ENCODE measurements around the gene LHX3.

DNA sequence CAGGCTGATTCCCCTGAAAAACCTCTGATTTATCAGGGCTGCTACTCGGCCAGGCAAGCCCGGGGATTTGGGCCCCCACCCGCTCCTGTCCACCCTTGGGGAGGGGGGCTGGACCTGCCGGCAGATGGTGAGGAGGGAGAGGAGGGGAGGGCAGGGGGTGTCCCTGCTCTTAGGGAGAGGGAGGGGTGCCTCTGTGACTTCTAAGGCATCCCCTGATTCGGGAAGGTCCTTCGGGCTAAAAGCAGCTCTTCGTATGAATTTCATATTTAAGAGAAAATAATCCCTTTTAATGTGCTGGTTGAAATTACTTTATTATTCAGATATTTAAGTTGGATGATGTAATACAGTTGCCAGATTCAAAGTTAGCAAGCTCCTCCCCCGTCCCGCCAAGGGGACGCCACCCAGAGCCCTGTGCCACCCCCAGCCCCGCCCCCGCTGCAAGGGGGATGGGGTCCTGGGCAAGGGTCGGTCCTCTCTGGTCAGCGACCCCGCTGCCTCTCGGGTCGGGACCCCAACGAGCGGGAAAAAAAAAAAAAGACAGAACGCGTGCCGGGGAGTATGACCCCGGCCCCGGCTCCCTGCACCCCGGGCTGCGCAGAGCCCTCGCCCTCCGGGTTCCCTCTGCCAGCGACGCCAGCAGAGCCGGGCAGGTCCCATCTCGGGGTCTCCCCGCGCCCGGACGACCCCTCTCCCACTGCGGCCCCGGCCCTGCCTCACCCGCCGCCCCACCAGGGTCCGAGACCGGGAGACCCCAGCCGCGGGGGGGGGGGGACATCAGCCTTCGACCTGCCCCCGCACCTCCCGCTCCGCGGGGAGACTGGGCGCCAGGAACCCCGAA lies 12.4 kb downstream of the LHX3 start:
- TF ChIP-seq CTCF (conservative IDR thresholded peaks at IDR 0.05; ENCODE audit: low read depth, low read length) (no peak), EZH2 (IDR thresholded peaks at IDR 0.05; ENCODE audit: low read length, unreplicated experiment) (no peak)
